Measurements from ENCODE around the gene SYT6.
"Not testable (repeated sequence)": the region's sequence is repeated elsewhere in the genome, so short reads cannot be mapped to it uniquely, and the experiment has no call there.

The SYT6 gene

GRCh38 chr1:114072246-114072645 lies 81.4 kb downstream of the SYT6 start:
- DNase-seq, result no peak

GRCh38 chr1:114069762-114070161 lies 83.9 kb downstream of the SYT6 start:
- DNase-seq, result not testable (repeated sequence)

- not testable (repeated sequence) for DNase-seq
Measured at GRCh38 chr1:114068684-114069083, 85.0 kb downstream of the SYT6 start.

GRCh38 chr1:114065671-114066070 lies 88.0 kb downstream of the SYT6 start:
- not testable (repeated sequence) for DNase-seq

- no peak for DNase-seq
Measured at GRCh38 chr1:114063544-114063943, 90.1 kb downstream of the SYT6 start.

- DNase-seq, result no peak
Measured at GRCh38 chr1:114062477-114063099, 91.1 kb downstream of the SYT6 start.

DNA sequence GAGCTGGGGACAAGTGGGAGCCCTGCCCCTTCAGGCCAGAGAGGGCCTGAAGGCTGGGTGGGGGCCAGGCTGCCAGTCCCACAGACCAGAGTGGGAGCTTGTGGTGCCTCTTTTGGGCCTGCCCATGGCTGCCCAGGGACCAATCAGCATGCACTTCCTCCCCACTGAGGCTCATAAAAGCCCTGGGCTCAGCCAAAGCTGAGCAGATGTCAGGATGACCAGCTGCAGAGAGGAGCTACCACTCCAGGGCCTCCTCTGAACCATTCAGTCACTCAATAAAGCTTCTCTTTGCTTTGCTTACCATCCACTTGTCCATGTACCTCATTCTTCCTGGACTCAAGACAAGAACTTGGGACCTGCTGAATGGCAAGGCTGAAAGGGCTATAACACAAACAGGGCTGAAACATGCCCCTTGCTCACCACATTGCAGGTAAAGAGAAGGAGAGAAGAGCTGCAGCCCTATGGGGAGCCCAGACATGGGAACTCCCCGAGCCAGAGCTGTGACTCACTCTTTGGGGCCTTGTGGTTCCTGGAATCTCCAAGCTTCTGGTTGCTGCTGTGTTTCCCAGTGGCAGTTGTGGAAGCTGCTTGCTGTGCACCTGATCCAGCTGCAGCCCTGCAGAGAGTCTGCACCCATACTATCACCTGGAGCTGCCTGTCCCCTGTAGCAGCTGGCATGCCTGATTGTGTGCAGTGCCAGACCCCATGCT lies 92.4 kb downstream of the SYT6 start:
- no peak for DNase-seq

DNA sequence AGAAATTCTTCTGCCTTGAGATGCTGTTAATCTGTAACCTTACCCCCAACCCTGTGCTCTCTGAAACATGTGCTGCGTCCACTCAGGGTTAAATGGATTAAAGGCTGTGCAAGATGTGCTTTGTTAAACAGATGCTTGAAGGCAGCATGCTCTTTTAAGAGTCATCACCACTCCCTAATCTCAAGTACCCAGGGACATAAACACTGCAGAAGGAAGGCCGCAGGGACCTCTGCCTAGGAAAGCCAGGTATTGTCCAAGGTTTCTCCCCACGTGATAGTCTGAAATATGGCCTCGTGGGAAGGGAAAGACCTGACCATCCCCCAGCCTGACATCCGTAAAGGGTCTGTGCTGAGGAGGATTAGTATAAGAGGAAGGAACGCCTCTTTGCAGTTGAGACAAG lies 95.4 kb downstream of the SYT6 start:
- DNase-seq, result not testable (repeated sequence)

GRCh38 chr1:114054148-114054547 lies 99.5 kb downstream of the SYT6 start:
- no peak for DNase-seq

DNA sequence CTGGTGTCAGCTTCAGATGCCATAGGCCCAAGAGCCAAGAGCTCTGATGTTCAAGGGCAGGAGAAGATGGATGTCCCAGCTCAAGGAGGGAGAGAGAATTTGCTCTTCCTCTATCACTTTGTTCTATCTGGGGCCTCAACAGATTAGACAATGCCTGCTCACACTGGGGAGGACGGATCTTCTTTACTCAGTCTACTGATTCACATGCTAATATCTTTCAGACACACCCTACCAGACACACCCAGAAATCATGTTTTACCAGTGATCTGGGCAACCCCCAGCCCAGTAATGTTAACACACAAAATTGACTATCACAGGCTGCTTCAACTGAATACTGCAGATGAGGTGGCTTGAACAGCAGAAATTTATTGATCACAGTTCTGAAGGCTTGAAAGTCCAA lies 105.4 kb downstream of the SYT6 start:
- DNase-seq, result no peak

DNA sequence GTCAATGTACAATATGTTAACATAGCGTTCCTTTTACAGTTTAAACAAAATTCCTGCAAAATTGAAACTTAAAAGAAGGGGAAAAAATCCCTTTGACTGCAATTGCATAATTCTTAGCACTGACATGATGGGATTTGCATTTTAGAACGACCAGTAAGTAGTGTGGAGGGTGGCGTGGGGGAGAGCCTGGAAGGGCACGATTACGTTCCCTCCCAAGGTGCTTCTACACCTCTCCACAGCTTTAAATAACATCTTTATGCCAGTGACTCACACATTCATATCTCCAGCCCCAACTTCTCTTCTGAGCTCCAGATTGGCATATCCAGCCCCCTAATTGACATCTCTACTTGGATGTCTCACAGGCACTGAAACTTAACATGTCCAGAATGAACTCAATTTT lies 110.1 kb downstream of the SYT6 start:
- no peak for DNase-seq

DNA sequence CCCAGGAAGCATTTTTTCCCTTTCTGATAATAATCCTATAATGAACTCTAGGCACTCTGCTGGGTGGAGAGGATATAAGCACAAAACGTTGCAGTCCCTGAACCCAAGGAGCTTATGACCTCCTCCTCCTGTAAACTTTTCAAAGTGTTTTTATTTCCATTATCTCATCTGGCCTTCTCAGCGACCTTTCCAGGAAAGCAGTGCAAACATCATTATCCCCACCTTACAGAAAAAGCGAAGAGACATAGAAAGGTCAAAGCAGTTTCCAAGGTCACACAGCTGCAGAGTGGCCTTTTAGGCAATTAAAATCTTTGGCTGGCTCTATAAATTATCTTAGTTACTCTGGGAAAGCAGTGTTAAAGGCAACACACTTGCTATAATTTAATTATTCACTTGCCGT lies 110.6 kb downstream of the SYT6 start:
- DNase-seq, result no peak

DNA sequence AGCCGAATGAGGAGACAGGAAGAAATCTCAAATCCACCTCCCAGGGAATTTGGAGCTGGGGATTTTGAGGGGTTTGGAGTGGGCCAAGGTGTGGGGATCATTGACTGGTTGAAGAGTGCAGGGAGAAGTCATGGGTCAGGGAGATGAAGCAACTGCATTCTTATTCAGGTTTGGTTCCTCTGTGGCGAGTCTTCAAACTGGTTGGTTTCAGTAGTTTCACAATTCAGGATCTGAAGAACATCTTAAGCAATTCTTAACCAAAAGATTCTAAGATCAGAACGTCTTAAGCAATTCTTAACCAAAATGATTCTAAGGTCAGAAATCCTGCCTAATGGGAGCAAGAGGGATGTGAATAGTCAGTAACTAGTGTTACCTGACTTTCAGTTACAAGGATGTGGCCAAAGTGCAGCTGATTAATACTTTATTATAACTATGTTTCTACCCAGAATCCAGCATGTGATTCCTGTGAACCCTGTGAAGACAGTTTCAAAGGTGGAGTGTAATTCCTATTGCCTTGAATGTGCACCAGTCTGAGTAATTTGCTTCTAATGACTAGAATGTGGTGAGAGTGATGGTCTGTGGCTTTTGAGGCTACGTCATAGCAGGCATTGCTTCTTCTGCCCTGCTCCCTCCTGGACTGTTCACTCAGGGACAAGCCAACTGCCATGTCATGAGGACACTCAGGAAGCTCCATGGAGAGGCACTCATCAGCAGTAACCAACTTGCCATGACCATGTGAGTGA lies 113.2 kb downstream of the SYT6 start:
- no peak for DNase-seq
